Measurements from ENCODE around the gene CTRB2. TPM values are rescaled to one million over a fixed set of nuclear protein-coding genes. Genes with fewer than 3 reads are reported as not detected.

The CTRB2 gene
- total and polyA plus RNA-seq, 2 of the 8 experiments (the other 6 are each of a cell fraction or from before 2014, with no cell fraction given): not detected

DNA sequence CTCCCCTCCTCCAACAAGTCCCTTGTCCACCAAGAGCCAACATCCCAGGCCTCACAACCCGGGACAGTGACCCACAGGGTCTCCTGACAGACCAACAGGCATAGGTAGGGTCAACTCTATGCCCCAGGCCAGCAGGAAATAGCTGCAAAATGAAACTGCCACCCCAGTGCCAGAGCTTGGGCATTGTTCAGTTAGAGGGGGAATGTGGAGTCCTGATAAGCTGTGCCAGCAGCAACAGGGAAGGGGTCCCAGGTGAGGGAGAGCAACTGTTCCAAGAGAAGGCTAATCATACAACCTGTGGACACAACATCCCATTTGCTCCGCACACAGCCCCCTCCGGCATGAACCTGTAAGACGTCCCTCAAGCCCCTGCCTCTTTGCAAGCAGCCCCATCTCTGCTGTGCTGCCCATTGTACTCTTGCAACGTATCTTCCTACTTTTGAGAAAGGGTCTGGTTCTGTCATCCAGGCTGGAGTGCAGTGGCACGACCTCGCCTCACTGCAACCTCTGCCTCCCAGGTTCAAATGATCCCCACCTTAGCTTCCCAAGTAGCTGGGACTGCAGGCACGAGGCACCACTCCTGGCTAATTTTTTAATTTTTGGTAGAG is 17.2 kb downstream of the CTRB2 start:
- Histone ChIP-seq H3K36me3 (ENCODE audit: control insufficient read depth in 2 of 4, insufficient read depth in 4 of 4, low read length in 3 of 4) (no peaks in the 10 kb centered on the region), H2BK20ac (ENCODE audit: low read length) (no peak overlapping the region), H3K56ac (replicated peaks; ENCODE audit: insufficient read length, low read depth, low read length) (no peak overlapping the region), H3K79me2 (ENCODE audit: control insufficient read depth in 1 of 2, insufficient read depth in 2 of 2, low read length in 2 of 2) (no peaks in the 10 kb centered on the region), H2AK5ac (ENCODE audit: low read depth, low read length) (no peak overlapping the region), H4K20me1 (replicated peaks in 1 of 2; ENCODE audit: control insufficient read depth in 1 of 2, insufficient read depth in 2 of 2, low read length in 2 of 2) (no peaks in the 10 kb centered on the region), H2BK120ac (replicated peaks; ENCODE audit: low read depth, low read length) (no peak overlapping the region), H3K18ac (ENCODE audit: extremely low read depth, low read length) (no peak overlapping the region), H4K8ac (ENCODE audit: extremely low read depth, insufficient read depth, low read length) (no peak overlapping the region), H2BK5ac (ENCODE audit: low read depth, low read length) (no peak overlapping the region), H2BK12ac (ENCODE audit: low read depth, low read length) (no peak overlapping the region), H3K4me1 (replicated peaks in 1 of 4; ENCODE audit: control insufficient read depth in 3 of 4, insufficient read depth in 4 of 4, low read length in 3 of 4) (no peaks in the 10 kb centered on the region), H3K9me3 (ENCODE audit: insufficient read depth in 2 of 2, low read depth in 1 of 2, low read length in 1 of 2) (no peaks in the 10 kb centered on the region), H3K14ac (ENCODE audit: insufficient read length) (no peak overlapping the region), H3K27ac (ENCODE audit: low read depth, low read length) (no peak overlapping the region), H3K23ac (ENCODE audit: insufficient read length) (no peak overlapping the region), H3K23me2 (ENCODE audit: low read depth, low read length) (no peaks in the 10 kb centered on the region), H3K9ac (replicated peaks in 1 of 4; ENCODE audit: extremely low read depth in 1 of 4, low read depth in 3 of 4, low read length in 3 of 4) (no peak overlapping the region), H2AFZ (ENCODE audit: low read length) (no peak overlapping the region), H4K91ac (replicated peaks; ENCODE audit: insufficient read length, low read length) (no peak overlapping the region), H3K27me3 (replicated peaks in 1 of 4; ENCODE audit: control insufficient read depth in 3 of 4, extremely low read depth in 1 of 4, insufficient read depth in 3 of 4, low read length in 3 of 4) (no peaks in the 10 kb centered on the region), H4K5ac (ENCODE audit: insufficient read length, low read depth, low read length) (no peak overlapping the region), H3K79me1 (ENCODE audit: low read depth, low read length) (no peaks in the 10 kb centered on the region), H3K4ac (replicated peaks; ENCODE audit: insufficient read length, low read depth, low read length) (no peak overlapping the region), H2BK15ac (ENCODE audit: low read length) (no peak overlapping the region), H3K4me3 (ENCODE audit: extremely low read depth in 1 of 4, insufficient read depth in 2 of 4, low read depth in 3 of 4, low read length in 4 of 4) (no peak overlapping the region), H3K4me2 (ENCODE audit: insufficient read depth in 1 of 2, low read depth in 2 of 2, low read length in 2 of 2) (no peak overlapping the region)
- DNase-seq (ENCODE audit: low read depth in 1 of 2, low spot score in 2 of 2) (no peak), FAIRE-seq (no peak)
- 91% methylated on average over 8 of the region's 8 CpGs; no CpG with 5 or more reads in 1 of the 2 experiments for WGBS, 2 experiments (ENCODE audit: extremely low coverage in 1 of 2, insufficient coverage in 1 of 2, insufficient read length in 1 of 2, insufficient replicate concordance in 2 of 2, low coverage in 1 of 2, low lambda C conversion rate in 2 of 2, missing lambda C conversion rate in 1 of 2)
- CTCF ChIA-PET (ENCODE audit: partially characterized antibody): interaction anchor here (1.0 to 5.8 kb wide), 5 partner anchors 10 to 327 kb away, joined by 3 to 29 read pairs (median 3); no protein-coding TSS in a partner anchor
- POLR2A ChIA-PET (ENCODE audit: partially characterized antibody): no interaction called here
